Ovary (tissue), 9 donors: ENCODE measurements around the gene CEP170B. TPM values are rescaled to one million over a fixed set of nuclear protein-coding genes. Genes with fewer than 3 reads are reported as not detected.
"Not testable (repeated sequence)": the region's sequence is repeated elsewhere in the genome, so short reads cannot be mapped to it uniquely, and the experiment has no call there.

Experiments
- DNase-seq, 5 donors: peaks; one replicate each; pipeline ENCODE4 v3.0.0-alpha.2; 2019 to 2020
- H3K27ac ChIP-seq, 2 donors: fragments of 200-600 bp; one replicate each; pipeline versions ENCODE4 v1.5.1 to v1.8.0; 2019 to 2022
- H3K27me3 ChIP-seq: fragments of 200-600 bp; one replicate; pipeline ENCODE4 v1.8.0; 2022
- H3K36me3 ChIP-seq: fragments of 200-600 bp; sonication (generic); one replicate; pipeline ENCODE4 v1.5.1; 2019
- H3K4me1 ChIP-seq: one replicate; pipeline ENCODE4 v1.8.1; 2013; ENCODE audit warnings: mild to moderate bottlenecking, moderate library complexity; ENCODE audit not compliant: insufficient read depth
- H3K4me3 ChIP-seq: fragments of 200-600 bp; sonication (generic); one replicate; pipeline ENCODE4 v1.5.1; 2017
- H3K9me3 ChIP-seq, 2 donors: fragments of 200-600 bp in 1 of 2; sonication (generic) in 1 of 2; one replicate each; pipeline versions ENCODE4 v1.5.1 to v1.8.1; 2013 to 2019; ENCODE audit warnings: mild to moderate bottlenecking in 1 of 2, moderate library complexity in 1 of 2
- EP300 ChIP-seq: sonication (generic); formaldehyde crosslinking; IDR thresholded peaks from one replicate; pipeline ENCODE4 v1.6.1; 2017; ENCODE audit warnings: antibody characterized with exemption
- POLR2A ChIP-seq: fragments of 450-650 bp; IDR thresholded peaks from one replicate; pipeline ENCODE4 v1.6.1; 2017; ENCODE audit warnings: antibody characterized with exemption, mild to moderate bottlenecking, moderate library complexity
- WGBS, 3 donors: extraction: QIAGEN DNeasy Blood & Tissue Kit in 1 of 3; methylation state at CpG; one replicate each; pipeline versions ENCODE4 v1.1.5 to v1.1.7; 2013 to 2017; 5-methylcytosine and 5-hydroxymethylcytosine counted together
- intact Hi-C, 4 donors: fragments of 100-400 bp; cut with DNase I; formaldehyde crosslinking; loops; one replicate each; pipeline versions ENCODE4 v1.11.0 to v1.15.1; 2022 to 2023
- polyA plus RNA-seq, 2 donors: library from polyadenylated mRNA; stranded (reverse); fragments of 200-250 nt in 1 of 2; fragments of 350-450 nt in 1 of 2; fragmentation: Illumina TruSeq in 1 of 2; extraction: RNeasy Lipid Tissue Mini Kit (QIAGEN cat#74804) in 1 of 2; gene quantifications; one replicate each; pipeline ENCODE4 v1.2.3, GENCODE V29; 2013 to 2014
- total RNA-seq, 7 donors: library from RNA; depleted of rRNA in 2 of 7; stranded (reverse); fragments of >200 nt in 2 of 7; fragmentation: NEBNext Ultra II Directional in 3 of 7; extraction: Animal tissue kit (Norgen Biotek cat#: 25700) in 3 of 7; gene quantifications; one replicate each; pipeline versions ENCODE4 v1.1.0 to v1.2.4, GENCODE V29; 2016 to 2023
- TF ChIP-seq, protein P1 (sequence below), 3 donors: fragments of 450-650 bp in 2 of 3; fragments of 200-600 bp in 1 of 3; IDR thresholded peaks; one replicate each; pipeline versions ENCODE4 v1.5.1 to v1.8.0; 2016 to 2022; ENCODE audit warnings: antibody characterized with exemption in 3 of 3, mild to moderate bottlenecking in 1 of 3
- donor health status: DM: no; HTN: no; CAD: no; lungs with moderate emphysema.
- donor health status: DM: no; HTN: no; CAD: no.
- donor health status: Bipolar disorder and iron deficiency.
- donor health status: DM: yes; HTN: yes; CAD: no.
- donor health status: DM: no; HTN: no; CAD: no.
- donor health status: DM: yes; HTN: yes; CAD: no.

CEP170B gene
- total and polyA plus RNA-seq, 9 donors: 1.9 to 22.7 (median 9.9) TPM

DNA sequence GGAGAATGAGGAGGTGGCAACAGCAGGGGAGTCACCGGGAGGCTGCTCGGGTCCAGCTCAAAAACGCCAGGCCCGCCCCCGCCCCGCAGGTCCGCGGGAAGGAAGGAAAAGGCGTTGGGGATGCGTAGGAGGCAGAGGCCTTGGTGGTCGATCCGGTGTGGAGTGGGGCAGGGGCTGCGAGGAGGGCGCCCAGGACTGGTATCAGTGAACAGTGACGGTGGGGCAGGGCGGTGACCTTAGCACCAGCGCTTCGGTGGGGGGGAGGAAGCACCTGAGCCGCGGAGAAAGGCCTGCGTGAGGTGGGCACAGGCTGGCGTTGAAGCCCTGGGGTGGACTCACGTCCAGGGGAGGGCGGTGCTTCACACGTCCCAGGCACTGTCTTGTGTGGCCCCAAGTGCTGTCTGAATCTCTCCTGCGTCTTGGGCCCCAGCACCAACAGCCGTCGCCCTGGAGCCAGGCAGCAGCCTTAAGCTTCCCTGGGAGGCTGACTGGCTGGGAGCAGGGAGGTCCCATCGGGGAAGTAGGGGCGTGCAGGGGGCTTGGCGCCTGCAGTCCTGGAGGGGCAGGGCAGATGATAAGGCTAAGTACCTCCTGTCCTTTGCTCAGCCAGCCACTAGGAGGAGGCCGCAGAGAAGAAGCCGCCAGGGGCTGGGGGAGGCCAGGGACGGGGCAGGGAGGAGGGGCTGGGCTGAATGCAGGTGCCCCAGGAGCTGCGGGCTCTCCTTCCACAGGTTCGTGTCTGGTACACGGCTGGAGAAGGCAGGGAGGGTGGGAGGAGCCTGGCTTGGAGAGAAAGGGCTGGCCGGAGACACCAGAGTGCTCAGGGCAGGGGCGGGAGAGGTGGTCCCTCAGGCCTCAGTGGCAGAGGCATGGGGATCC, 37.7 kb upstream of the CEP170B start:
- intact Hi-C loops: loop anchor here in 2 of 4 donors (2.0 kb wide), 1 partner anchor 59 kb away; no protein-coding TSS in a partner anchor
- Histone ChIP-seq H3K4me1 (peaks cover 6% of the 10 kb centered on the region), H3K4me3 (peak overlapping the region; percentile 60), H3K27ac (no peak overlapping the region), H3K36me3 (no peaks in the 10 kb centered on the region), H3K27me3 (no peaks in the 10 kb centered on the region), H3K9me3 (no peaks in the 10 kb centered on the region)
- no peak for TF ChIP-seq EP300
- TF ChIP-seq, protein P1, sequence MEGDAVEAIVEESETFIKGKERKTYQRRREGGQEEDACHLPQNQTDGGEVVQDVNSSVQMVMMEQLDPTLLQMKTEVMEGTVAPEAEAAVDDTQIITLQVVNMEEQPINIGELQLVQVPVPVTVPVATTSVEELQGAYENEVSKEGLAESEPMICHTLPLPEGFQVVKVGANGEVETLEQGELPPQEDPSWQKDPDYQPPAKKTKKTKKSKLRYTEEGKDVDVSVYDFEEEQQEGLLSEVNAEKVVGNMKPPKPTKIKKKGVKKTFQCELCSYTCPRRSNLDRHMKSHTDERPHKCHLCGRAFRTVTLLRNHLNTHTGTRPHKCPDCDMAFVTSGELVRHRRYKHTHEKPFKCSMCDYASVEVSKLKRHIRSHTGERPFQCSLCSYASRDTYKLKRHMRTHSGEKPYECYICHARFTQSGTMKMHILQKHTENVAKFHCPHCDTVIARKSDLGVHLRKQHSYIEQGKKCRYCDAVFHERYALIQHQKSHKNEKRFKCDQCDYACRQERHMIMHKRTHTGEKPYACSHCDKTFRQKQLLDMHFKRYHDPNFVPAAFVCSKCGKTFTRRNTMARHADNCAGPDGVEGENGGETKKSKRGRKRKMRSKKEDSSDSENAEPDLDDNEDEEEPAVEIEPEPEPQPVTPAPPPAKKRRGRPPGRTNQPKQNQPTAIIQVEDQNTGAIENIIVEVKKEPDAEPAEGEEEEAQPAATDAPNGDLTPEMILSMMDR (IDR thresholded peaks at IDR 0.05): no peak
- no peak for TF ChIP-seq POLR2A
- DNase-seq: peak in 2 of 5 donors; percentile 55 to 61
- 5 to 9% (median 7%) methylated on average over 39 of the region's 39 CpGs for WGBS, 3 donors

DNA sequence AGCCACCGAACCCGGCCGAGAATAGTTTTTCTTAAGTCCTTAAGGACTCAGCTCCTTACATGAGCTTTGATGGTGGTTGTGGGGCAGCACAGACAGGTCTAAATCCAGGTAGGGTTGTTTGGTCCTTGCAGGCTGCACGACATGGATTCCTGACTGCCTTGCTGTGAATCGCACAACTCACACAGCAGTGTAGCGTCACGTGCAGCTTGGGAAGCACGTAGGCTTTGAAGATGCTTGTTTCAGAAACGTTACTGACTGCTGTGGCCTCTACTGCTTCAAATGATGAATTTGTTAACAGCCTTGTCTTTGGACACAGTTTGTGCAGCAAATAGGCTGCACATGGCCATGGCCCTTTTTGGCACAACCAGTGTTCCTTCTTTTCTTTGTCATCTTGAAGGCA, 34.3 kb upstream of the CEP170B start:
- H3K4me1 ChIP-seq: peaks cover 6% of the 10 kb centered on the region
- H3K4me3 ChIP-seq: no peak overlapping the region
- DNase-seq: no peak
- H3K27ac ChIP-seq: no peak overlapping the region
- no peaks in the 10 kb centered on the region for H3K36me3 ChIP-seq
- 46 to 52% (median 50%) methylated on average over 9 of the region's 9 CpGs for WGBS, 3 donors
- H3K27me3 ChIP-seq: no peaks in the 10 kb centered on the region
- no peaks in the 10 kb centered on the region for H3K9me3 ChIP-seq
- intact Hi-C loops: no loop called here
- TF ChIP-seq POLR2A (no peak), EP300 (no peak)
- TF ChIP-seq, protein P1 (IDR thresholded peaks at IDR 0.05): no peak

DNA sequence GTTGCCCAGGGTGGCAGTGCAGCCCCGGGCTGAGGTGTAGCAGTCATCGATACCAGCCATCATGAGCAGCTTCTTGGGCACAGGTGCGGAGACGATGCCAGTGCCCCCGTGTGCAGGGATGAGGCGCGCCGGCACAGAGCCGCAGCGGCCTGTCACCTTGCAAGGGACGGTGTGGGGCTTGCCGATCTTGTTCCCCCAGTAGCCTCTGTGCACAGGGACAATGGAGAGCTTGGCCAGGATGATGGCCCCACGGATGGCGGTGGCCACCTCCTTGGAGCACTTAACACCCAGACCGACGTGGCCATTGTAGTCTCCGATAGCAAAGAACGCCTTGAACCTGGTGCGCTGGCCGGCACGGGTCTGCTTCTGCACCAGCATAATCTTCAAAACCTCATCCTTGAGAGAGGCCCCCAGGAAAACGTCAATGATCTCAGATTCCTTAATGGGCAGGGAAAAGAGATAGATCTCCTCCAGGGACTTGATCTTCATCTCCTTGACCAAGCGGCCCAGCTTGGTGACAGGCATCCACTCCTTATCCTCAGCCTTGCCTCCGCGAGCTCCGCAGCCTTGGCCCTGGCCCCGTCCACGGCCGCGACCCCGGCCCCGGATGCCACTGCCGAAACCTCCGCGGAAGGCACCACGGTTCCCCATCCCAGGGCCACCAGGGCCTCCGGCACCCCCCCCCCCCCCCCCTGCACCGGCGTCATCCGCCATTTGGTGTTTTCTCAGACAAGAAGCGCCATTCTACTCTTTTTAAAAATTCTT, 28.7 kb upstream of the CEP170B start:
- H3K27me3 ChIP-seq, H3K4me1 ChIP-seq, H3K36me3 ChIP-seq, intact Hi-C loops, H3K9me3 ChIP-seq, H3K4me3 ChIP-seq, DNase-seq, H3K27ac ChIP-seq: not testable (repeated sequence)
- WGBS, 3 donors: 92 to 94% (median 93%) methylated on average over 31 to 40 of the region's 41 CpGs

DNA sequence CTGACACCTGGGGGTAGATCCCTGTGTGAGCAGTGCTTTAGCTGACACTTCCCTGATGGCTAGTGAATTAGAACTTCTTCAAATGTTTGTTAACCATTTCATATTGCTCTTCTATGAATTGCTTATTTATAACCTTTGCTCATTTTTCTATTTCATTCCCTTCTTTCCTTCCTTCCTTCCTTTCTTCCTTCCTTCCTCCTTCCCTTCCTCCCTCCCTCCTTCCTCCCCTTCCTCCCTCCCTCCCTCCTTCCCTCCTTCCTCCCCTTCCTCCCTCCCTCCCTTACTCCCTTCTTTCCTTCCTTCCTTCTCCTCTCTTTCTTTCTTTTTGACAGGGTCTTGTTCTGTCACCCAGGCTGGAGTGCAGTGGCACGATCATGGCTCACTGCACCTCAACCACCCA, 23.3 kb upstream of the CEP170B start:
- no peaks in the 10 kb centered on the region for H3K27me3 ChIP-seq
- H3K9me3 ChIP-seq: no peaks in the 10 kb centered on the region
- H3K4me1 ChIP-seq: peaks cover 5% of the 10 kb centered on the region
- no peak overlapping the region for H3K27ac ChIP-seq
- intact Hi-C loops: no loop called here
- no peak overlapping the region for H3K4me3 ChIP-seq
- H3K36me3 ChIP-seq: no peaks in the 10 kb centered on the region
- 73 to 90% (median 87%) methylated on average over 1 of the region's 1 CpG for WGBS, 3 donors
- DNase-seq: no peak
- TF ChIP-seq, protein P1 (IDR thresholded peaks at IDR 0.05): no peak
- no peak for TF ChIP-seq POLR2A
